ENCODE measurements around the gene CFL1.

Gene CFL1

DNA sequence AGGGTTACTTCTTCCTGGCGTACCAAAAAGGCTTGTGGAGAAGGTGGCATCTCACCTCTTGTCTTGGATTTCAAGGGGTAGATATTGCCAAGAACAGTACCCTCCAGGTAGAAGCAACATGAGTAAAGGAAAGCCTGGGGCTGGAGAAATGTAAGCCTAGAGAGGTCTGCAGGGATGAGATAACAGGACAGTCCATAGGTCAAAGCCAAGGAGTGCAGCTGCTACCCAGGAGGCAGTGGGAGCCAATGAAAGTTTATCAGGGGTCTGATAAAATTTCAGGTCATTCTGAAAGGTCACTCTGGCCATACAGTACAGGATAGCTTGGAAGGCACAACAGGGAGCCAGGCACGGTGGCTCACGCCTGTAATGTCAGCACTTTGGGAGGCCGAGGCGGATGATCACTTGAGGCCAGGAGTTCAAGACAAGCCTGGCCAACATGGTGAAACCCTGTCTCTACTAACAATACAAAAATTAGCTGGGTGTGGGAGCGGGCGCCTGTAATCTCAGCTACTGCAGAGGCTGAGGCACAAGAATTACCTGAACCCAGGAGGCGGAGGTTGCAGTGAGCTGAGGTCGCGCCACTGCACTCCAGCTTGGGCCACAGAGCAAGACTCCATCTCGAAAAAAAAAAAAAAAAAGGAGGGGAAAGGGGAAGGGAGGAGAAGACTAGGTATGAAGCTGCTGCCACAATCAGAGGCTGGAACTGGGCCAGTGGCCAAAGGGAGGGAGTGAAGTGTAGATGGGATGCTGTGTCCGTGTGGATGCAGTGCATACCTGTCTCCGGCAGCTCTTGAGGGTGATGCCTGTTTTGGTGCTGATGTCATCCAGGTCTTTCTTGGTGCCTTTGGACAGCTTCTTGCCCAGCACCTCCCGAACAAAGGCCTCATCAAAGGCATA is 29.1 kb upstream of the CFL1 start:
- Histone ChIP-seq H3K36me3 (ENCODE audit: control insufficient read depth, insufficient read depth, low read length) (no peaks in the 10 kb centered on the region), H3K9ac (no peak overlapping the region)

DNA sequence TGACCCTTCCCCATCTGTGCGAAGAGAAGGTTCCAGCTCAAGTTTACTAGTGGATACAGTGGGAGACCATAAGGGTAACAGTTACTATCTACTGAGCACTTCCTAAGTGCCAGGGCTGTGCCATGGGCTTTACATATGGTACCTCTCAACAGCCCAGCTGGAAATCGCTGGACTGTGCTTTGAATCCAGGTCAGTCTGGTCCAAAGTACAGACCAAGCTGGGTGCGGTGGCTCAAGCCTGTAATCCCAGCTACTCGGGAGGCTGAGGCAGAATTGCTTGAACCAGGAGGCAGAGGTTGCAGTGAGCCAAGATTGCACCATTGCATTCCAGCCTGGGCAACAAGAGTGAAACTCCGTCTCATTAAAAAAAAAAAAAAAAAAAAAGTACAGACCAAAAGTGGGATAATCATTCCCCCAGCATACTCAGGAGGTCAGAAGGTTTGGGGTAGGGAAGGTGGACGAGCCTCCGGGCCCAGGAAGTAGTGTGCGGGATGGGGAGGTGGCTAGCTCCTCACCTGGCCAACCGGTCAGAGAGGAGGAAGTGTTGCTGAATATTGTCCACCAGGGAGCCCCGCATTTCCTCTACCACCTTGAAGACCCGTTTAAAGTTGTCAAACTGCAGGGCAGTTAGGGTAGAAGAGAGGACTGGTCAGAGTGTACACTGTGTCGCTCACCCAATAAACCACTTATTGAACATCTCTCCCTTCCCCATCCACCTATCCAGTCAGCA is 28.0 kb upstream of the CFL1 start:
- Histone ChIP-seq H3K4me1 (peaks cover 8% of the 10 kb centered on the region), H3K79me2 (no peaks in the 10 kb centered on the region), H3K27me3 (ENCODE audit: control insufficient read depth, insufficient read depth, low read length) (no peaks in the 10 kb centered on the region), H3K4me2 (ENCODE audit: low read length) (no peak overlapping the region), H3K9ac (no peak overlapping the region), H3K27ac (no peak overlapping the region), H2AFZ (no peak overlapping the region), H3K36me3 (ENCODE audit: control insufficient read depth, insufficient read depth, low read length) (no peaks in the 10 kb centered on the region), H3K4me3 (ENCODE audit: low read depth, low read length) (no peak overlapping the region), H3K9me3 (ENCODE audit: control insufficient read depth, low read length) (no peaks in the 10 kb centered on the region)
- TF ChIP-seq, protein P1, sequence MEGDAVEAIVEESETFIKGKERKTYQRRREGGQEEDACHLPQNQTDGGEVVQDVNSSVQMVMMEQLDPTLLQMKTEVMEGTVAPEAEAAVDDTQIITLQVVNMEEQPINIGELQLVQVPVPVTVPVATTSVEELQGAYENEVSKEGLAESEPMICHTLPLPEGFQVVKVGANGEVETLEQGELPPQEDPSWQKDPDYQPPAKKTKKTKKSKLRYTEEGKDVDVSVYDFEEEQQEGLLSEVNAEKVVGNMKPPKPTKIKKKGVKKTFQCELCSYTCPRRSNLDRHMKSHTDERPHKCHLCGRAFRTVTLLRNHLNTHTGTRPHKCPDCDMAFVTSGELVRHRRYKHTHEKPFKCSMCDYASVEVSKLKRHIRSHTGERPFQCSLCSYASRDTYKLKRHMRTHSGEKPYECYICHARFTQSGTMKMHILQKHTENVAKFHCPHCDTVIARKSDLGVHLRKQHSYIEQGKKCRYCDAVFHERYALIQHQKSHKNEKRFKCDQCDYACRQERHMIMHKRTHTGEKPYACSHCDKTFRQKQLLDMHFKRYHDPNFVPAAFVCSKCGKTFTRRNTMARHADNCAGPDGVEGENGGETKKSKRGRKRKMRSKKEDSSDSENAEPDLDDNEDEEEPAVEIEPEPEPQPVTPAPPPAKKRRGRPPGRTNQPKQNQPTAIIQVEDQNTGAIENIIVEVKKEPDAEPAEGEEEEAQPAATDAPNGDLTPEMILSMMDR (IDR thresholded peaks at IDR 0.05) = no peak

More for the DNA sequence above, 29.1 kb upstream of the CFL1 start:
- Histone ChIP-seq H3K79me2 (no peaks in the 10 kb centered on the region), H2AFZ (no peak overlapping the region), H3K9me3 (ENCODE audit: control insufficient read depth, low read length) (no peaks in the 10 kb centered on the region), H3K27ac (peak overlapping the region; percentile 87), H3K27me3 (ENCODE audit: control insufficient read depth, insufficient read depth, low read length) (no peaks in the 10 kb centered on the region), H3K4me3 (ENCODE audit: low read depth, low read length) (peak overlapping the region; percentile 77), H3K4me1 (peaks cover 8% of the 10 kb centered on the region), H3K4me2 (ENCODE audit: low read length) (peak overlapping the region; percentile 70)
- TF ChIP-seq, protein P1 (IDR thresholded peaks at IDR 0.05) = no peak

DNA sequence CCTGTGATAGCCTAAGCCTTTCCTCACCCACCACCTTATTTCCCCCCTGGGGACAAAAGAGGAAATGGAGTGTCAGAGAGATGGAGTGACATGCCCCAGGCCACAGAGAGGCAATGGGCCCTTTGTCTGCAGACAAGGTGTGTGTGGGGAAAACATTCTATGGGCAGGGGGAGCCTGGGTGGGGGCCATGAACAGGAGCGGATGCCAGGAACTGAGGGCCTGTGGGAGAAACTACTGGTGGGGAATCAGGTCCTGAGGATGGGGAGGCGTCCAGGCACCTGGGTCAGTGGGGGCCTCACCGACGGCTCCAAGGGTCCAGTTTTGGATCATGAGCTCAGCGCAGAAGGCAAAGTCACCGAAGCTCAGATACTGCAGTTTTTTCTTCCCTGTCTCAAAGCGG is 27.3 kb upstream of the CFL1 start:
- Histone ChIP-seq H3K4me3 (ENCODE audit: low read depth, low read length) (no peak overlapping the region), H3K36me3 (ENCODE audit: control insufficient read depth, insufficient read depth, low read length) (no peaks in the 10 kb centered on the region), H3K9me3 (ENCODE audit: control insufficient read depth, low read length) (no peaks in the 10 kb centered on the region), H3K27me3 (ENCODE audit: control insufficient read depth, insufficient read depth, low read length) (no peaks in the 10 kb centered on the region), H3K9ac (no peak overlapping the region), H3K4me2 (ENCODE audit: low read length) (no peak overlapping the region), H2AFZ (no peak overlapping the region), H3K27ac (no peak overlapping the region), H3K79me2 (no peaks in the 10 kb centered on the region), H3K4me1 (peaks cover 8% of the 10 kb centered on the region)
- TF ChIP-seq, protein P1 (IDR thresholded peaks at IDR 0.05) = no peak

DNA sequence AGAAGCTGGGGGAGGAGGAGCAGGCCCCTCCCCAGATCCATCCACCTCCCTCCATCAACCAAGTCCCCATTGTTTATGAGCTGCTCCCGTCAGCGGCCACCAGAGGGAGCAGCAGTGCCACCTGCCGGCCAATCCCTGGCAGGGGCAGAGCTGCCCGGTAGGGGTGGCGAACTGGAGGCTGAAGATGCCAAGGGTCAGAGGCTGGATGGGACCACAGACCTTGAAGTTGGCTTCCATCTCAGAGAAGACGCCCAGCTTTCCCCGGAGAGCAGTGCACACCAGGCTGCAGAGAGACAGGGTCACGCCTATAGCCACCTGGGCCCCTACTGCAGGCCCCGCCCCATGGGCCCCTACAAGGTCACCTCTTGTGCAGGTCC is 26.7 kb upstream of the CFL1 start:
- Histone ChIP-seq H3K9ac (no peak overlapping the region), H3K4me2 (ENCODE audit: low read length) (no peak overlapping the region), H3K79me2 (no peaks in the 10 kb centered on the region), H3K36me3 (ENCODE audit: control insufficient read depth, insufficient read depth, low read length) (no peaks in the 10 kb centered on the region), H3K4me3 (ENCODE audit: low read depth, low read length) (no peak overlapping the region), H3K27ac (no peak overlapping the region), H3K27me3 (ENCODE audit: control insufficient read depth, insufficient read depth, low read length) (no peaks in the 10 kb centered on the region), H3K4me1 (peaks cover 5% of the 10 kb centered on the region), H3K9me3 (ENCODE audit: control insufficient read depth, low read length) (no peaks in the 10 kb centered on the region), H2AFZ (no peak overlapping the region)
- TF ChIP-seq, protein P1 (IDR thresholded peaks at IDR 0.05) = peak; percentile 90

Data from parathyroid adenoma (tissue), 2 donors.